Liver (tissue), 9 donors: ENCODE measurements around the gene PREX1. TPM values are rescaled to one million over a fixed set of nuclear protein-coding genes. Genes with fewer than 3 reads are reported as not detected.

Experiments used
- DNase-seq: peaks from one replicate; pipeline ENCODE4 v3.0.0-alpha.2; 2017; ENCODE audit warnings: low spot score
- H3K27ac ChIP-seq, 2 donors: one replicate each; pipeline ENCODE4 v1.7.0; 2013; ENCODE audit warnings: inconsistent platforms in 2 of 2, low read length in 2 of 2, control low read depth in 1 of 2, low read depth in 1 of 2, mild to moderate bottlenecking in 1 of 2
- H3K27me3 ChIP-seq, 4 donors: one replicate each; pipeline versions ENCODE4 v1.6.1 to v1.7.0; 2013; ENCODE audit warnings: low read length in 3 of 4, inconsistent platforms in 1 of 4, mild to moderate bottlenecking in 1 of 4, moderate library complexity in 1 of 4; ENCODE audit not compliant: control insufficient read depth in 4 of 4, insufficient read depth in 4 of 4
- H3K36me3 ChIP-seq, 4 donors: one replicate each; pipeline versions ENCODE4 v1.6.1 to v1.7.0; 2013; ENCODE audit warnings: low read length in 3 of 4, mild to moderate bottlenecking in 3 of 4, low read depth in 1 of 4, moderate library complexity in 1 of 4; ENCODE audit not compliant: control insufficient read depth in 4 of 4, insufficient read depth in 3 of 4
- H3K4me1 ChIP-seq, 4 donors: one replicate each; pipeline versions ENCODE4 v1.6.1 to v1.7.0; 2013; ENCODE audit warnings: low read length in 3 of 4, mild to moderate bottlenecking in 3 of 4, moderate library complexity in 1 of 4; ENCODE audit not compliant: control insufficient read depth in 4 of 4, insufficient read depth in 4 of 4
- H3K4me3 ChIP-seq, 3 donors: one replicate each; pipeline versions ENCODE4 v1.6.1 to v1.7.0; 2013; ENCODE audit warnings: low read length in 3 of 3, control low read depth in 1 of 3, low read depth in 1 of 3, mild to moderate bottlenecking in 1 of 3
- H3K9ac ChIP-seq, 2 donors: one replicate each; pipeline ENCODE4 v1.7.0; 2013; ENCODE audit warnings: low read length in 2 of 2, mild to moderate bottlenecking in 2 of 2, moderate library complexity in 2 of 2, control low read depth in 1 of 2, low read depth in 1 of 2
- H3K9me3 ChIP-seq, 4 donors: one replicate each; pipeline versions ENCODE4 v1.6.1 to v1.7.0; 2013; ENCODE audit warnings: low read length in 3 of 4; ENCODE audit not compliant: control insufficient read depth in 4 of 4
- ATF3 ChIP-seq: IDR thresholded peaks from 2 replicates; pipeline ENCODE4 v1.6.1; 2016; ENCODE audit warnings: antibody characterized with exemption
- CTCF ChIP-seq: fragments of 150-350 bp; IDR thresholded peaks from 2 replicates; pipeline ENCODE4 v1.5.1; 2017; ENCODE audit warnings: improper control_type of control experiment, low read depth, low read length; ENCODE audit not compliant: missing input control
- FOXA1 ChIP-seq: IDR thresholded peaks from 2 replicates; pipeline ENCODE4 v1.6.1; 2016; ENCODE audit warnings: antibody characterized with exemption
- FOXA2 ChIP-seq: IDR thresholded peaks from 2 replicates; pipeline ENCODE4 v1.6.1; 2016; ENCODE audit warnings: antibody characterized with exemption
- GABPA ChIP-seq, 2 donors: IDR thresholded peaks in 1 of 2; conservative IDR thresholded peaks in 1 of 2; 2 replicates each; pipeline ENCODE4 v1.6.1; 2016; ENCODE audit warnings: antibody characterized with exemption in 2 of 2, mild to moderate bottlenecking in 1 of 2, moderate library complexity in 1 of 2
- HNF4A ChIP-seq, 2 donors: conservative IDR thresholded peaks; 2 replicates each; pipeline ENCODE4 v1.6.1; 2016; ENCODE audit warnings: antibody characterized with exemption in 2 of 2, mild to moderate bottlenecking in 2 of 2
- HNF4G ChIP-seq: IDR thresholded peaks from 2 replicates; pipeline ENCODE4 v1.6.1; 2016; ENCODE audit warnings: antibody characterized with exemption
- JUND ChIP-seq, 2 donors: IDR thresholded peaks; 2 replicates each; pipeline ENCODE4 v1.6.1; 2016; ENCODE audit warnings: antibody characterized with exemption in 2 of 2
- MAX ChIP-seq: IDR thresholded peaks from 2 replicates; pipeline ENCODE4 v1.6.1; 2016; ENCODE audit warnings: antibody characterized with exemption
- NR2F2 ChIP-seq: IDR thresholded peaks from 2 replicates; pipeline ENCODE4 v1.6.1; 2016; ENCODE audit warnings: antibody characterized with exemption
- RAD21 ChIP-seq, 2 donors: IDR thresholded peaks; 2 replicates each; pipeline ENCODE4 v1.6.1; 2016; ENCODE audit warnings: antibody characterized with exemption in 2 of 2, mild to moderate bottlenecking in 2 of 2
- REST ChIP-seq: IDR thresholded peaks from 2 replicates; pipeline ENCODE4 v1.6.1; 2016; ENCODE audit warnings: antibody characterized with exemption, mild to moderate bottlenecking
- RXRA ChIP-seq, 2 donors: IDR thresholded peaks; 2 replicates each; pipeline ENCODE4 v1.6.1; 2017 to 2018; ENCODE audit warnings: antibody characterized with exemption in 2 of 2, mild to moderate bottlenecking in 1 of 2
- SP1 ChIP-seq: IDR thresholded peaks from 2 replicates; pipeline ENCODE4 v1.6.1; 2018; ENCODE audit warnings: antibody characterized with exemption, mild to moderate bottlenecking
- TAF1 ChIP-seq: conservative IDR thresholded peaks from 2 replicates; pipeline ENCODE4 v1.6.1; 2016; ENCODE audit warnings: antibody characterized with exemption, mild to moderate bottlenecking
- YY1 ChIP-seq: IDR thresholded peaks from 2 replicates; pipeline ENCODE4 v1.6.1; 2016; ENCODE audit warnings: antibody characterized with exemption, mild to moderate bottlenecking
- ZBTB33 ChIP-seq: IDR thresholded peaks from 2 replicates; pipeline ENCODE4 v1.6.1; 2016; ENCODE audit warnings: antibody characterized with exemption
- WGBS: extraction: QIAGEN DNeasy Blood & Tissue Kit; methylation state at CpG from one replicate; pipeline ENCODE4 v1.1.7; 2013; 5-methylcytosine and 5-hydroxymethylcytosine counted together
- polyA plus RNA-seq, 2 donors: library from polyadenylated mRNA; stranded (reverse) in 1 of 2; unstranded in 1 of 2; fragments of 200-250 nt in 1 of 2; fragments of >200 nt in 1 of 2; fragmentation: Nextera tagmentation in 1 of 2; extraction: Ambion mirVana in 1 of 2; gene quantifications; one replicate each; pipeline versions ENCODE4 v1.2.1 to v1.2.3, GENCODE V29; 2013 to 2015
- total RNA-seq, 2 donors: library from RNA; depleted of rRNA; stranded (reverse); fragments of >200 nt; gene quantifications; one replicate each; pipeline ENCODE4 v1.2.3, GENCODE V29; 2014
- donor health status: healthy.
- donor health status: healthy.
- donor health status: healthy.
- donor health status: healthy.
- donor health status: healthy.

The PREX1 gene
- total and polyA plus RNA-seq, 4 donors = 2.2 to 18.0 (median 10.8) TPM

- Histone ChIP-seq H3K27me3 (no peaks in the 10 kb centered on the region), H3K36me3 (no peaks in the 10 kb centered on the region), H3K27ac (no peak overlapping the region), H3K9ac (no peak overlapping the region), H3K9me3 (no peaks in the 10 kb centered on the region), H3K4me3 (no peak overlapping the region), H3K4me1 (no peaks in the 10 kb centered on the region)
- no peak for DNase-seq
- WGBS = 86% methylated on average over 10 of the region's 10 CpGs
- no peak for TF ChIP-seq GABPA (IDR thresholded peaks at IDR 0.05 in 1 of 2, conservative IDR thresholded peaks at IDR 0.05 in 1 of 2)
- no peak for TF ChIP-seq FOXA2
- no peak for TF ChIP-seq RXRA (IDR thresholded peaks at IDR 0.05)
Observed at GRCh38 chr20:48600470-48600945, 227.3 kb downstream of the PREX1 start.

GRCh38 chr20:48599748-48600469 lies 227.9 kb downstream of the PREX1 start:
- no peak overlapping the region for H3K27ac ChIP-seq
- no peaks in the 10 kb centered on the region for H3K27me3 ChIP-seq
- H3K9ac ChIP-seq = no peak overlapping the region
- no peak overlapping the region for H3K4me3 ChIP-seq
- no peaks in the 10 kb centered on the region for H3K36me3 ChIP-seq
- H3K9me3 ChIP-seq = no peaks in the 10 kb centered on the region
- TF ChIP-seq REST = no peak
- TF ChIP-seq JUND (IDR thresholded peaks at IDR 0.05) = no peak
- no peak for TF ChIP-seq TAF1
- TF ChIP-seq RAD21 (IDR thresholded peaks at IDR 0.05) = no peak
- no peak for TF ChIP-seq ZBTB33
- no peak for TF ChIP-seq FOXA1
- no peak for TF ChIP-seq HNF4G
- TF ChIP-seq CTCF = no peak
- no peak for TF ChIP-seq GABPA (IDR thresholded peaks at IDR 0.05 in 1 of 2, conservative IDR thresholded peaks at IDR 0.05 in 1 of 2)
- no peak for TF ChIP-seq ATF3
- TF ChIP-seq HNF4A (conservative IDR thresholded peaks at IDR 0.05) = no peak
- TF ChIP-seq FOXA2 = no peak
- TF ChIP-seq NR2F2 = no peak
- no peak for TF ChIP-seq MAX
- TF ChIP-seq SP1 = no peak
- no peak for TF ChIP-seq YY1
- no peaks in the 10 kb centered on the region for H3K4me1 ChIP-seq
- 87% methylated on average over 11 of the region's 11 CpGs for WGBS
- DNase-seq = no peak
